ENCODE results near the gene SDCCAG8.

Gene SDCCAG8

DNA sequence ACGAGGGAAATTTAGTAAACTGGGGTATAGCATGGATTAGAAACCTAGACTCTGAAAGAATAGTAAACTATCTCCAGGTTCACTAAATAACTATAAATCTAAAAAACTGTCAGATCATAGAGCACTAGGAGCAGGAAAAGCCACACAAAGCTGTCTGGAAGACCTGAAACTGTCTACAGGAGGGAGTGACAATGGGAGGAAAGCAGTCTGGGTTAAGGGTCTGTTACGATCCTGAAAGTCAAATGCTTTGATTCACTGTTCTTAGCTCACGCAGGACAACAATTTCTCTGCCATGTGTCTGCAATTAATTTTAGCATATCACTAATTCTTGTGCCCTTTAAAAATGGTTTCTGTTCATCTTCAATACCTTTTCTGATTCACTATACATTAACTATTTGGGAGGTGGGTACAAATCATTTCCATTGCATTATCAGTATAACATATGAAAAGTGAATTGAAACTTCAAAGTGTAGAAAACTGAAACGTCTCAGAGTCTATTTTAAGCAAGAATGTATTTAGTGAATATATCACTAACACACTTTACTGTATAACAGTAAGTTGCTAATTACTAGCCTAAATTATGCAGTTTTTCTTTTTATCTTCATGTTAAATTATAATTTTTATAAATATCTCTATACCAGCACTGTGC lies 19.1 kb upstream of the SDCCAG8 start:
- Histone ChIP-seq H3K36me3 (ENCODE audit: insufficient read depth, low read length) (peaks cover 21% of the 10 kb centered on the region), H3K4me3 (ENCODE audit: low read length) (no peak overlapping the region), H3K4me1 (ENCODE audit: insufficient read depth, low read length) (no peaks in the 10 kb centered on the region), H2AFZ (ENCODE audit: low read depth, low read length) (no peak overlapping the region), H3K9me3 (ENCODE audit: low read length) (peaks cover 9% of the 10 kb centered on the region), H3K27me3 (ENCODE audit: insufficient read depth, low read length) (no peaks in the 10 kb centered on the region)

DNA sequence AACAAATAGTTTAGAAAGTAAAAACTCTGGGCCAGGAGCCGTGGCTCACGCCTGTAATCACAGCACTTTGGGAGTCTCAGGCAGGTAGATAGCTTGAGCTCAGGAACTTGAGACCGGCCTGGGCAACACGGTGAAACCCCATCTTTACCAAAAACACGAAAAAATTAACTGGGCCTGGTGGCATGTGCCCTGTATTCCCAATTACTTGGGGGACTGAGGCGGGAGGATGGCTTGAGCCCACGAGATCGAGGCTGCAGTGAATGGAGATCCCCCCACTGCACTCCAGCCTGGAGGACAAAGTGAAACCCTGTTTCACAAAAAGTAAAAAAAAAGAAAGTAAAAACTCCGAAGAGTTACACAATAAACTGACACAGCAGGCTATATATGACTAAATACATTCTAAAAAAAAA lies 11.4 kb upstream of the SDCCAG8 start:
- Histone ChIP-seq H3K9me3 (ENCODE audit: low read length) (peaks cover 6% of the 10 kb centered on the region), H3K4me1 (ENCODE audit: insufficient read depth, low read length) (no peaks in the 10 kb centered on the region), H2AFZ (ENCODE audit: low read depth, low read length) (no peak overlapping the region), H3K27me3 (ENCODE audit: insufficient read depth, low read length) (no peaks in the 10 kb centered on the region), H3K36me3 (ENCODE audit: insufficient read depth, low read length) (peaks cover 10% of the 10 kb centered on the region), H3K4me3 (ENCODE audit: low read length) (no peak overlapping the region)

DNA sequence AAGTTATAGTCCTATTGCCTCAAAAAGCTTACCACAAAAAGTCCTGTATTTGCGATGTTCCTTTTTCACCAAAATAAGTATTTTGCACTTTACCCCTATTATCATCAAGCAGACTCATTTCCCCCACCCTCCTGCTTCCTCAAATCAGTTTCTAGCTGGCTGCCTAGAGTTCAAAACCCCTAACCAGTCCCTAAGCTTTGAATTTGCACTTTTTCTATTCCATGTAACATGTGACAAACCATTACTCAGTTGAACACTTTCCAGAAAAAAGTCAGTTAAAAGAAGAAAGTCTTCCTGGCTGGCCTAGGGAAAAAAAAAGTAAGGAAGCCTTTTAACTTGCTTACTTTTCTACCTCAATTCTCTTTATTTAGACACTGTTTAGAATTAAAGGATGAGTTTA lies 8.9 kb upstream of the SDCCAG8 start:
- peaks cover 7% of the 10 kb centered on the region for H3K4me1 ChIP-seq (ENCODE audit: insufficient read depth, low read length)
- no peak overlapping the region for H3K4me3 ChIP-seq (ENCODE audit: low read length)
- H2AFZ ChIP-seq (ENCODE audit: low read depth, low read length), result no peak overlapping the region
- no peaks in the 10 kb centered on the region for H3K27me3 ChIP-seq (ENCODE audit: insufficient read depth, low read length)
- peaks cover 4% of the 10 kb centered on the region for H3K9me3 ChIP-seq (ENCODE audit: low read length)
- H3K36me3 ChIP-seq (ENCODE audit: insufficient read depth, low read length), result peaks cover 3% of the 10 kb centered on the region

DNA sequence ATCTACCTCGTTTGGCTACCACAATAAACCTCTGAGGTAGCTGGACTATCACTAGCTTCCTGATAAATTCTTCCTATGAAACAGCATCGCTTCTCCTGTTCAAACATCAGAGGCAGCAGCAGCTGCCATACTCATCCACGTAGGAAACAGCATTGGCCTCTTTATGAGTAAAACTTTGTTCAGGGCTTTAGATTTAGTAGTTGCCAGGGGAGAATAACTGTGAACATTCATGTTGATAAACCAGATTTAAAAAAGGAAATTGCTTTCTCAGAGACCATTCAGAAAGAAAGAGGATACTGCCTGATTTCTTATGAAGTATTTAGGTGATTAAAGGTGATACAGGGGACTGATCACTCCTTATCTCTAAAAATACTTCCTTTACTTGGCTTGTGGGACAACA lies 7.9 kb upstream of the SDCCAG8 start:
- H3K4me1 ChIP-seq (ENCODE audit: insufficient read depth, low read length), result peaks cover 9% of the 10 kb centered on the region
- peaks cover 3% of the 10 kb centered on the region for H3K36me3 ChIP-seq (ENCODE audit: insufficient read depth, low read length)
- H2AFZ ChIP-seq (ENCODE audit: low read depth, low read length), result no peak overlapping the region
- H3K27me3 ChIP-seq (ENCODE audit: insufficient read depth, low read length), result no peaks in the 10 kb centered on the region
- H3K9me3 ChIP-seq (ENCODE audit: low read length), result peaks cover 4% of the 10 kb centered on the region
- H3K4me3 ChIP-seq (ENCODE audit: low read length), result no peak overlapping the region

DNA sequence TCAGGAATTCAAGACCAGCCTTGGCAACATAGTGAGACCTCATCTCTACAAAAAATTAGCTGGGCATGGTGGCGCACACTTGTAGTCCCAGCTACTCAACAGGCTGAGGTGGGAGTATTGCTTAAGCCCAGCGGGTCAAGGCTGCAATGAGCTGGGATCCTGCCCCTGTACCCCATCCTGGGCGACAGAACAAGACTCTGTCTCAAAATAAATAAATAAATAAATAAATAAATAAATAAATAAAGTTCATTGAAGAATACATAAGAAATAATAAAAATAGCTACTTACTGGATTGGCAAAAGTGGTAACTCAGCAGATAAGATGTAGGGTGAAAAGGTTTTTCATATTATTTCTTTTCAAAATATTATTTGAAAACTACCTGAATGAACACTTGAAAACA lies 6.6 kb upstream of the SDCCAG8 start:
- no peak overlapping the region for H3K4me3 ChIP-seq (ENCODE audit: low read length)
- H3K9me3 ChIP-seq (ENCODE audit: low read length), result peaks cover 1% of the 10 kb centered on the region
- no peaks in the 10 kb centered on the region for H3K27me3 ChIP-seq (ENCODE audit: insufficient read depth, low read length)
- H2AFZ ChIP-seq (ENCODE audit: low read depth, low read length), result no peak overlapping the region
- peaks cover 3% of the 10 kb centered on the region for H3K36me3 ChIP-seq (ENCODE audit: insufficient read depth, low read length)
- peaks cover 11% of the 10 kb centered on the region for H3K4me1 ChIP-seq (ENCODE audit: insufficient read depth, low read length)

DNA sequence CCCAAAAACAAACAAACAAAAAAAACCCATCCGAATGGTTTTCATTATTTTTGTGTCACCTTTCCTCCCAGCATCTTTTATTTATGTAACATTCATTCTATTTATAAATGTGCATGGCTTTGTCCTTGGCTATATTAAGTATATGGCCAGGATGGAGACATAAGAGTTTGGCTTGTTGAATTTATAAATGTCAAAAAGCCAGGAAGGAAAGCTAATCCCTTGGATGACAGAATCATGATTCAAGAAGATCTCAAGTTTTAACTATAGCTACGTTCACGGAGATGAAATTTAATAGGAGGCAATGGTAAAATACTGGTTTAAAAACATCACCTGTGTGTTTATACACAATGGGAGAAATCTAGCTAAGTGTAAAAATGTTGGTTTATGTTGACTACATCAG lies 5.7 kb upstream of the SDCCAG8 start:
- no peaks in the 10 kb centered on the region for H3K27me3 ChIP-seq (ENCODE audit: insufficient read depth, low read length)
- no peak overlapping the region for H2AFZ ChIP-seq (ENCODE audit: low read depth, low read length)
- H3K36me3 ChIP-seq (ENCODE audit: insufficient read depth, low read length), result peaks cover 3% of the 10 kb centered on the region
- peaks cover 1% of the 10 kb centered on the region for H3K9me3 ChIP-seq (ENCODE audit: low read length)
- peaks cover 11% of the 10 kb centered on the region for H3K4me1 ChIP-seq (ENCODE audit: insufficient read depth, low read length)
- no peak overlapping the region for H3K4me3 ChIP-seq (ENCODE audit: low read length)

DNA sequence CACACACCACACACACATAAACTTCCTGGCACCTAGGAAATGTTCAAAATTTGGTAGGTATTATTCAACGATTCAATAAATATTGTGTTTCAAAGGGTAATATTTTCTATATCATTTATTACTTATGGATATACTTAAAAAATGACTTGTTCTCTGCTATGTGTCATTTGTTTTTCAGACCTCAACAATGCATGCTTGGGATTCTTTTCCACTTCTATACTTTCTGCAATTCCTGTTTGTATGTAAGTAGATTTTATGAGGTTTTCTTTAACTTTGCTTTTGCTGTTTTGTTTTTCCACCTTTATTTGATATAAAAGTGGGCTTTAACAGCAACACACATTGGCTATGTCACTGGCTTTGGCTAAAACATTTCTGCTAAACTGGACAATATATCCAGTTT lies 4.3 kb upstream of the SDCCAG8 start:
- H3K4me1 ChIP-seq (ENCODE audit: insufficient read depth, low read length), result peaks cover 11% of the 10 kb centered on the region
- no peaks in the 10 kb centered on the region for H3K27me3 ChIP-seq (ENCODE audit: insufficient read depth, low read length)
- H2AFZ ChIP-seq (ENCODE audit: low read depth, low read length), result no peak overlapping the region
- no peaks in the 10 kb centered on the region for H3K9me3 ChIP-seq (ENCODE audit: low read length)
- peak overlapping the region; percentile 84 for H3K4me3 ChIP-seq (ENCODE audit: low read length)
- H3K36me3 ChIP-seq (ENCODE audit: insufficient read depth, low read length), result peaks cover 3% of the 10 kb centered on the region

DNA sequence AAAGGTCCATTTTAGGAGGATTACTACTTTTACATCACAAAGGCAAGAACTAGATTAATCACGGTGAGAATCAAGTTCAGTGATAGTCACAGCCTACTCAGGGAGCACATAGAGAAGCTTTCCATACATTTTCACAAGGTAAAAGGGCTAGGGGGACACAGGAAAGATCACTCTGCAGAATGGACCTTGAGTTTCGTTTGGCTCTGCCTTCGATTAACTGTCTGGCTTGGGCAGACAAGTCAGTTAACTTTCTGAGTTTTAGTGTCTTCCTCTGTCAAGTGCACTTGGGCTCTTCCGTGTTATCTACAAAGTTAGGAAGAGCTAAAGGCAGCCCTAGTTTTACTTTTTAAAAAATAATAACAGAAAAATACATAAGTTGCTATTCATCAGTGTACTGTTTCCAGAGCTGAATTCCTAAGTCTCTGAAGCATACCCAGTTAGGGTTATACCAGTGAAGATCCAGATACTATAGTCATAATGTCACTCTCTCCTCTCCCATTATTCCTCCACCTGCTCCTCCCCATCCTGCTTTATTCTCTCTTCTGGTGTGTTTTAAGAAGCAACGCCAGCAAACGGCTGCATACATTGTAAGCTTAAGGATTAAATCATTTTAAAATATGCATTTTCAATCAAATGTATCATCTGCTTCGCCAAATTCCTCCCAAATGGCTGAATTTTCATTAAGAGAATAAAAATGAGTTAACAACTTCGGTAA lies 2.5 kb upstream of the SDCCAG8 start:
- H3K27me3 ChIP-seq (ENCODE audit: insufficient read depth, low read length), result no peaks in the 10 kb centered on the region
- H2AFZ ChIP-seq (ENCODE audit: low read depth, low read length), result no peak overlapping the region
- H3K4me3 ChIP-seq (ENCODE audit: low read length), result peak overlapping the region; percentile 84
- H3K4me1 ChIP-seq (ENCODE audit: insufficient read depth, low read length), result peaks cover 15% of the 10 kb centered on the region
- no peaks in the 10 kb centered on the region for H3K36me3 ChIP-seq (ENCODE audit: insufficient read depth, low read length)
- H3K9me3 ChIP-seq (ENCODE audit: low read length), result no peaks in the 10 kb centered on the region

DNA sequence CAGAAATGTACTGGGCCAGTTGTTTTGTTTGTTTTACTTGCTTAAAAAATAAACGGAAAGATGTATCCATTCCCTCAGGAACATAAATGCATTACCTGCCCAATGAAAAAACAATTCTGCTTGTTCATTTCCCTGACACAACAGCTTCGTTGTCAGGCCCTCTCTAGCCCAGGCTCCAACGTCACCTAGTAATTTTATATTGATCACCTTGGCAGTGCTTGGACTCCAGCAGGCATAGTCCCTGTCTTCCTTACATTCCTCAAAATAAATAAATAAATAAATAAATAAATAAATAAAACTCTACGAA lies 2.0 kb upstream of the SDCCAG8 start:
- H3K9me3 ChIP-seq (ENCODE audit: low read length), result no peaks in the 10 kb centered on the region
- peaks cover 15% of the 10 kb centered on the region for H3K4me1 ChIP-seq (ENCODE audit: insufficient read depth, low read length)
- H3K4me3 ChIP-seq (ENCODE audit: low read length), result peak overlapping the region; percentile 84
- H2AFZ ChIP-seq (ENCODE audit: low read depth, low read length), result no peak overlapping the region
- H3K27me3 ChIP-seq (ENCODE audit: insufficient read depth, low read length), result no peaks in the 10 kb centered on the region
- no peaks in the 10 kb centered on the region for H3K36me3 ChIP-seq (ENCODE audit: insufficient read depth, low read length)

DNA sequence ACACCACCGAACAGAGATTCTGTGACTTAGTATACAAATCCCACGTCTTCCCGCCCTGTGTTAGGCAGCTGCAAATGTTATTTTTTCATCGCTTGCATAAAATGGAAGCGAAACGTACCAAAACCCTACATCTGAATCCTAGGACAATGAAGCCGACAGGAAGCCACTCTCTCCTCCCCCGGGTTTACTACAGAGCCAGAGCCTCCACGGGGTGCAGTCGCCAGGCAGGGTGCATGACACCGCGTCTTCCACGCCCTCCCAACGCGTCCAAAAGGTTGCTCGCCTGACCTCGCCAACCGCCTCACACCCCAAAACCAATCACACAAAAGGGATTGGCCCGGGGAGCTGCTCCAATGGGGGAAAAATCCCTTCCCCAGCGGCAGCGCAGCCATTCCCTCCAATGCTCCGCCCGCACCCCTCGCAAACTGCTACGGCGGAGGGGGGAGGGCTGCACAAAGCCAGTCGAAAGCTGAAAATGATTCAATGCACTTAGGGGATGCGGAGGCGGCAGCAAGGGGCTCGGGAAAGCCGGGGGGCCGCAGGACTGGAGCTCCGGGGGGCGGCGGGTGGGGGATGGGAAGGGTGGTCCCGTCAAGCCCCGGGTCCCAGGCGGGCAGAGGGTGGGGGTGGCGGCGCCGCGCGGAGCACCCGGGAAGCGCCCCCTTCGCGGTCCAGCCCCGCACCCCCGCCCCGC lies 1.5 kb upstream of the SDCCAG8 start:
- no peaks in the 10 kb centered on the region for H3K27me3 ChIP-seq (ENCODE audit: insufficient read depth, low read length)
- no peak overlapping the region for H2AFZ ChIP-seq (ENCODE audit: low read depth, low read length)
- no peaks in the 10 kb centered on the region for H3K9me3 ChIP-seq (ENCODE audit: low read length)
- H3K4me3 ChIP-seq (ENCODE audit: low read length), result peak overlapping the region; percentile 84
- no peaks in the 10 kb centered on the region for H3K36me3 ChIP-seq (ENCODE audit: insufficient read depth, low read length)
- H3K4me1 ChIP-seq (ENCODE audit: insufficient read depth, low read length), result peaks cover 15% of the 10 kb centered on the region

DNA sequence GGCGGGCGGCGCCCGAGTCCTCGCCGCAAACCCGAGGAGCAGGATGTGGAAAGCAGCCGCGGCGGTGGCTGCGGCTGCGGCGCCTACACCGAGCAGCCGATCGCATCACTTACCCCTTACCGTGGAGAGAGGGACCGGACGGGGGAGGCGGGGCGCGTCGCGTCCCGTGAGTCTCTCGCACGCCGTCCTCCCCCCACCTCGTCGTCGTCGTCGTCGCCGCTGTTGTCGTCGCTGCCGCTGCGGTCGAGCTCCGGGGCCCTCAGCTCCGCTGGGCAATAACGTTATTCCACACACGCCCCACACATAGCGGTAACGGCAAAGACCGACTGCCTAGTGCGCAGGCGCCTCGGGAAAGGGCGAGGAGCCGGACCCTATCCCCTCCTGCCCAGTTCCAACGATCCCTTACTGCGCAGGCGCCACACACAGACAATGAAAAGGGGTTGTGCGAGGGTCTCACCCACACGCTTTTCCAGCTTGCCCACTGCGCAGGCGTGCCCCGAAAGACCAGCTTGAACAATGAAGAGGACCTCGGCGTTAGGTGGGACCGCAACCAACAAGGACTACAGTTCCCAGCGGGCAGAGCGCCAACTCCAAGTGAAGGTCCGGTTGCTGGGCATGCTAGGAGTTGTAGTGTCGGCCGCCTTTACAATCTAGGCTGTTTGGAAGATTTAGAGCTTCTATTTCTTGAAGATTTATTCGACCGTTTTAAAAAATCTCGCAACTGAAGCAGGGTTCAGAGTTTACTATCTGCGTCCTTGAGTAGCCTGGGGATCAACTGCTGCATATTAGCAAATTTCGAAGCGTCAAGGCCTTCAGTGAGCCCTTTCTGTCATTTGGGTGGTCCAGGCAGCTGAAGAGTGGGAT lies 682 bp upstream of the SDCCAG8 start, which contains the start of gene CEP170:
Gene CEP170, minus strand, starts transcription at position 355 of the 864 bp plus-strand sequence. CDS start 30,001 bp downstream, outside the sequence.
- H3K9me3 ChIP-seq (ENCODE audit: low read length), result no peaks in the 10 kb centered on the region
- H3K4me1 ChIP-seq (ENCODE audit: insufficient read depth, low read length), result peaks cover 15% of the 10 kb centered on the region
- no peaks in the 10 kb centered on the region for H3K36me3 ChIP-seq (ENCODE audit: insufficient read depth, low read length)
- H2AFZ ChIP-seq (ENCODE audit: low read depth, low read length), result peak within 1 kb of the TSS; percentile 83
- H3K27me3 ChIP-seq (ENCODE audit: insufficient read depth, low read length), result no peaks in the 10 kb centered on the region
- peak within 1 kb of the TSS; percentile 84 for H3K4me3 ChIP-seq (ENCODE audit: low read length)

DNA sequence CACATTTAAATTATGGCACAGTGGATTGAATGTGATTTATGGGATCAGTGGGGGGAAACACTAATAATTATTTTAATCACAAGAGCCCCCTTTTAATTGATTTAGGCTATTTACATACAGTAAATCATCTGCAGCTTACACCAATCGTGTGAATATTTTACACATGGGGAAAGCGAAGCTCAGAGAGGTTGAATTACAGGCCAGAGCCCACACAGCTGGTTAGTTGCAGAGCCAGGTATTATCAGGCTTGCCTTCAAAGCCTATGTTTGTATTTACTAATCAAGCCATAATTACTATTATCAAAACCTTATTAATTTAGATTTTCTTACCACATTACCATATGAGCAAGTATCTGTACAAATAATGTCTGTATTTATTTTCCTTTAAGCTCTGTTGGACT lies 749 bp downstream of the SDCCAG8 start:
- no peaks in the 10 kb centered on the region for H3K9me3 ChIP-seq (ENCODE audit: low read length)
- peak overlapping the region; percentile 83 for H2AFZ ChIP-seq (ENCODE audit: low read depth, low read length)
- no peaks in the 10 kb centered on the region for H3K36me3 ChIP-seq (ENCODE audit: insufficient read depth, low read length)
- H3K4me3 ChIP-seq (ENCODE audit: low read length), result peak overlapping the region; percentile 84
- peaks cover 12% of the 10 kb centered on the region for H3K4me1 ChIP-seq (ENCODE audit: insufficient read depth, low read length)
- no peaks in the 10 kb centered on the region for H3K27me3 ChIP-seq (ENCODE audit: insufficient read depth, low read length)

DNA sequence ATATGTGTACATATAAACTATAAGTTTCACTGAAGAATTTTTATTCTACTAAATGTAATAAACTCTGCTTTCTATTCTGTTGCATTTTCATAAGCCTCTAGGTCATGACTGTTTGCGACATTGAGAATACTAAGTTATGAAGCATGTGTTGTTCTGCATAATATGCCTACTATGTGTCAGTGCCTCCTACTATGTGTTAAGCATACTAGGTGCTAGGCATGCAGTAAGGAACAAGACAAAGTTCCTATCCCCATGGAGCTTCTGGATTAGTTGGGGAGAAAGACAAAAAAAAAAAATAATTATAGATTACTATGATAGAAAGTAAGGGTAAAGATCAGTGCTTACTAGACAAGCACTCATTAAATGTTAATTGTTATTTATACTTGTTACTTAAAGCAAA lies 1.3 kb downstream of the SDCCAG8 start:
- no peaks in the 10 kb centered on the region for H3K36me3 ChIP-seq (ENCODE audit: insufficient read depth, low read length)
- H3K4me3 ChIP-seq (ENCODE audit: low read length), result no peak overlapping the region
- H2AFZ ChIP-seq (ENCODE audit: low read depth, low read length), result no peak overlapping the region
- no peaks in the 10 kb centered on the region for H3K9me3 ChIP-seq (ENCODE audit: low read length)
- H3K27me3 ChIP-seq (ENCODE audit: insufficient read depth, low read length), result no peaks in the 10 kb centered on the region
- peaks cover 6% of the 10 kb centered on the region for H3K4me1 ChIP-seq (ENCODE audit: insufficient read depth, low read length)

Measured in neuron (in vitro differentiated cells).